Measurements from ENCODE around the gene BCAN. TPM values are rescaled to one million over a fixed set of nuclear protein-coding genes. Genes with fewer than 3 reads are reported as not detected.

Gene BCAN
- total RNA-seq, 2 experiments from 2014 or later: not detected

DNA sequence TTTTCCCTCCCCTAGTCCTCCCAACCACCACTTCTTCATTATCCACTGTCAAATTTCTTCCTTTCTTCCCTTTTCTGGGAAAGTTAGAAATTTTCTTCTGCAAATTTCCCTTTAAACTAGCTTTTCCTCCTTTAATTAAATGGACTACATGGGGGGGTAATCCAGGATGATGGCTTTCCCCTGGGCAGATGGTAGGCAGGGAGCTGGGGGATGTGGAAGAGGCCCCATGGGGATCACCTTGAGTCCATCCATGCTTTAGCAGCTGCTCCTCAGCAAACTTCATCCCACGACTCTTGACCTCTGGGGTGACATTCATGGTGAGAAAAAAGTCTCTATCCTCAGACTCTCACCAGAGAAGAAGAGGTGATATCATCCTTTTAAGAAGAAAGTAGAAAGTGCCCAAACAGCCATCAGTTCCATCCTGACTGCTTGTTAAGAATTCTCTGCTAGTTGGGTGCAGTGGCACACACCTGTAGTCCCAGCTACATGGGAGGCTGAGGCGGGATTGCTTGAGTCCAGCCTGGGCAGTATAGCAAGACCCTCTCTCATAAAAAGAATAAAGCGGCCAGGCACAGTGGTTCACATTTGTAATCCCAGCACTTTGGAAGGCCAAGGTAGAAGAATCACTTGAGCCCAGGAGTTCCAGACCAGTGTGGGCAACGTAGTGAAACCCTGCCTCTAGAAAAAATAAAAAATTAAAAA lies 43.0 kb upstream of the BCAN start:
- no peak for DNase-seq
- TF ChIP-seq, protein P1, sequence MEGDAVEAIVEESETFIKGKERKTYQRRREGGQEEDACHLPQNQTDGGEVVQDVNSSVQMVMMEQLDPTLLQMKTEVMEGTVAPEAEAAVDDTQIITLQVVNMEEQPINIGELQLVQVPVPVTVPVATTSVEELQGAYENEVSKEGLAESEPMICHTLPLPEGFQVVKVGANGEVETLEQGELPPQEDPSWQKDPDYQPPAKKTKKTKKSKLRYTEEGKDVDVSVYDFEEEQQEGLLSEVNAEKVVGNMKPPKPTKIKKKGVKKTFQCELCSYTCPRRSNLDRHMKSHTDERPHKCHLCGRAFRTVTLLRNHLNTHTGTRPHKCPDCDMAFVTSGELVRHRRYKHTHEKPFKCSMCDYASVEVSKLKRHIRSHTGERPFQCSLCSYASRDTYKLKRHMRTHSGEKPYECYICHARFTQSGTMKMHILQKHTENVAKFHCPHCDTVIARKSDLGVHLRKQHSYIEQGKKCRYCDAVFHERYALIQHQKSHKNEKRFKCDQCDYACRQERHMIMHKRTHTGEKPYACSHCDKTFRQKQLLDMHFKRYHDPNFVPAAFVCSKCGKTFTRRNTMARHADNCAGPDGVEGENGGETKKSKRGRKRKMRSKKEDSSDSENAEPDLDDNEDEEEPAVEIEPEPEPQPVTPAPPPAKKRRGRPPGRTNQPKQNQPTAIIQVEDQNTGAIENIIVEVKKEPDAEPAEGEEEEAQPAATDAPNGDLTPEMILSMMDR (IDR thresholded peaks at IDR 0.05): no peak
- Mint-ChIP-seq H3K27ac (peak overlapping the region; percentile 97), H3K36me3 (ENCODE audit: low read depth) (peaks cover 51% of the 10 kb centered on the region), H3K4me1 (ENCODE audit: low read depth) (peaks cover 41% of the 10 kb centered on the region), H3K27me3 (no peaks in the 10 kb centered on the region), H3K4me3 (peak overlapping the region; percentile 93), H3K9me3 (no peaks in the 10 kb centered on the region)
- POLR2A ChIA-PET: interaction anchor here (0.6 to 3.2 kb wide), 7 partner anchors 7 to 98 kb away, joined by 3 to 29 read pairs (median 5); partner anchors contain the start of genes MEF2D and NAXE
- ATAC-seq: no peak
- intact Hi-C loops (cut with micrococcal nuclease): no loop called here
- CTCF ChIA-PET: interaction anchor here (0.7 to 5.5 kb wide), 9 partner anchors 9 to 213 kb away, joined by 3 to 27 read pairs (median 10); partner anchors contain the start of gene NAXE

DNA sequence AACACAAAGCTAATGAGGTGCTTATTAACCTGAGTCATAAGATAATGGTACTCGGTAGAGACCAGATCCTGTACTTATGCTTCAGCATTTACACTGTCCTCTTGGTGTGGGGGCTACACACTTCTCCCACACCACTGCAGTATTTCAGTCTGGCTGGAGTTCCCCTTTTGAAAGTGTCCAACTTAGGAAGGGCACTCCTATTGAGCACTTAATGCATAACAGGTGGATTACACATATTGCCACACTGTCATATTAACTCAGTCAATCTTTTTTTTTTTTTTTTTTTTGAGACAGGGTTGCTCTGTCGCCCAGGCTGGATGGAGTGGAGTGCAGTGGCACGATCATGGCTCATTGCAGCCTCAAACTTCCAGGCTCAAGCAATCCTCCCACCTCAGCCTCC lies 42.1 kb upstream of the BCAN start:
- Mint-ChIP-seq H3K27me3 (no peaks in the 10 kb centered on the region), H3K4me1 (ENCODE audit: low read depth) (peaks cover 37% of the 10 kb centered on the region), H3K4me3 (peak overlapping the region; percentile 93), H3K9me3 (no peaks in the 10 kb centered on the region), H3K36me3 (ENCODE audit: low read depth) (peaks cover 49% of the 10 kb centered on the region), H3K27ac (peak overlapping the region; percentile 97)
- ATAC-seq (peak; percentile 81), DNase-seq (peak; percentile 37)
- POLR2A ChIA-PET: interaction anchor here (0.6 to 3.2 kb wide), 14 partner anchors 8 to 142 kb away, joined by 3 to 29 read pairs (median 4); partner anchors contain the start of genes MEF2D and NAXE
- CTCF ChIA-PET: interaction anchor here (1.0 to 5.5 kb wide), 10 partner anchors 9 to 214 kb away, joined by 4 to 27 read pairs (median 6); partner anchors contain the start of genes MEF2D and NAXE
- TF ChIP-seq, protein P1 (IDR thresholded peaks at IDR 0.05): peak; percentile 45
- intact Hi-C loops (cut with micrococcal nuclease): loop anchor here (5.0 kb wide), 1 partner anchor 143 kb away; no protein-coding TSS in a partner anchor

DNA sequence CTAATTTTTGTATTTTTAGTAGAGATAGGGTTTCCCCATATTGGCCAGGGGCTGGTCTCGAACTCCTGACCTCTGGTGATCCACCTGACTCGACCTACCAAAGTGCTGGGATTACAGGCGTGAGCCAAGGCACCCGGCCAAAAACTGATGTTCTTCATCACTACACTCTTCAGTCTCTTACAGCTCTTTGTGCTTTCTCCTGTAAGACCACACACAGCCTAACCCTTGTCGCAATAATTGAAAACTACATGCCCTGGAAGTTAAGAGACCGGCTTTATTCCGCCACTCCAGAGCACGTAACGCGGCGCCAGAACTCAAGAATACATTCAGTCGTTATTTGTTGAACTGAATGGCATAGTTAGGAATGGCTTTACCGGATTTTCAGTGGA lies 41.2 kb upstream of the BCAN start:
- Mint-ChIP-seq H3K4me1 (ENCODE audit: low read depth) (peaks cover 32% of the 10 kb centered on the region), H3K9me3 (no peaks in the 10 kb centered on the region), H3K27me3 (no peaks in the 10 kb centered on the region), H3K4me3 (peak overlapping the region; percentile 93), H3K36me3 (ENCODE audit: low read depth) (peaks cover 40% of the 10 kb centered on the region), H3K27ac (peak overlapping the region; percentile 97)
- ATAC-seq (no peak), DNase-seq (peak; percentile 23)
- ChIA-PET CTCF (interaction anchor here (1.0 to 5.5 kb wide), 11 partner anchors 8 to 215 kb away, joined by 3 to 27 read pairs (median 6); partner anchors contain the start of genes MEF2D and NAXE), POLR2A (interaction anchor here (0.8 to 3.2 kb wide), 11 partner anchors 9 to 125 kb away, joined by 3 to 29 read pairs (median 4); partner anchors contain the start of gene NAXE)
- TF ChIP-seq, protein P1 (IDR thresholded peaks at IDR 0.05): no peak
- intact Hi-C loops (cut with micrococcal nuclease): loop anchor here (5.0 kb wide), 1 partner anchor 143 kb away; no protein-coding TSS in a partner anchor

DNA sequence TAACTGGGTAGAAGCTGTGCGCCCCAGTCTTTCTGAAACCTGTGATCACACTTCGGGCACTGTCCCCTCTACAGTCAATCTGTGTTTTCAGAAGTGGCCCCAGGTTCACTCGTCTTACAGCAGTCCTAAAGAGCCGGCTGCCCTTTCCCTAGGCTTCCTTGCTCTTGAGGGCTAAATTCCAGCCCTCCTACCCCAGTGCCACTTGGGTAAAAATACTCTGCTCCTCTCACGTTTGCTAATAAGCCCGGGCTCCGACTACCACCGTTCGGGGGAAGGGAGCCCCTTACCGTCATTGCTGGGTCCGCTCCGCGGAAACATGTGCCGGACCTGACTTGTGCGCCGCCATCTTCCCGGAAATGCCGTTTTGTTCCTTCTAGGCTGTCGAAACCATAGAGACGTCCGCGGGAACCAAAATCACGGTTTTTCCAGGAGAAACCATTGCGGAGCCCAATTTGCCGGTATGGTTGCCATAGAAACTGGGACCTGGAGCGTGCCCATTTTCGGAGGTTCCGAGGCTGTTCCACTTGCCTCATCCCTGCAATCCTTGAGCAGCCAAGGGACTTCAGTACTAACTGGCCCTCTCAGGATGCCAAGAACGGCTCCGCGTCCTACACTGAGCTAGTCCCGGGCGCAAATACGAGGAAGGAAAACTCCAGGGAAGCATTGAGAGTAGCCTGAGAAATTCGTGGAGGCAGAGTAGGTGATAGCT lies 40.6 kb upstream of the BCAN start, which contains the start of gene GPATCH4:
Gene GPATCH4 (minus strand): TSS at position 358 of the 709 bp plus-strand sequence.
- CTCF ChIA-PET: interaction anchor here (0.6 to 5.5 kb wide), 14 partner anchors 7 to 215 kb away, joined by 3 to 27 read pairs (median 4); partner anchors contain the start of genes MEF2D and NAXE

More for the DNA sequence above, 40.6 kb upstream of the BCAN start, which contains the start of gene GPATCH4:
- ATAC-seq (peak; percentile 77), DNase-seq (peak; percentile 91)
- TF ChIP-seq, protein P1 (IDR thresholded peaks at IDR 0.05): no peak
- peak within 1 kb of the TSS; percentile 97 for H3K27ac Mint-ChIP-seq
- POLR2A ChIA-PET: interaction anchor here (0.6 to 3.2 kb wide), 9 partner anchors 10 to 125 kb away, joined by 3 to 29 read pairs (median 4); partner anchors contain the start of gene NAXE
- peaks cover 32% of the 10 kb centered on the region for H3K4me1 Mint-ChIP-seq (ENCODE audit: low read depth)
- peak within 1 kb of the TSS; percentile 93 for H3K4me3 Mint-ChIP-seq
- H3K27me3 Mint-ChIP-seq: no peaks in the 10 kb centered on the region
- no peaks in the 10 kb centered on the region for H3K9me3 Mint-ChIP-seq
- intact Hi-C loops (cut with micrococcal nuclease): loop anchor here (5.0 kb wide), 1 partner anchor 144 kb away; no protein-coding TSS in a partner anchor
- peaks cover 37% of the 10 kb centered on the region for H3K36me3 Mint-ChIP-seq (ENCODE audit: low read depth)

Data from activated CD8-positive, alpha-beta T cell treated with anti-CD3 and anti-CD28 coated beads for 36 hours (primary cell).